ENCODE data around the gene MAPKAP1. TPM values are rescaled to one million over a fixed set of nuclear protein-coding genes. Genes with fewer than 3 reads are reported as not detected.
A peak's percentile ranks its signal among the peaks of the same experiment; 100 is the strongest.

The MAPKAP1 gene
- total and polyA plus RNA-seq, 9 of the 15 experiments (the other 6 are each of a cell fraction or from before 2014, with no cell fraction given): 2.6 to 82.1 (median 61.1) TPM

- no peak for TF ChIP-seq ZNF280A (IDR thresholded peaks at IDR 0.05; ENCODE audit: low read depth, partially characterized antibody)
- TF ChIP-seq ZNF707 (CRISPR knock-in tag; conservative IDR thresholded peaks at IDR 0.05): no peak
- TF ChIP-seq TRIM24 (IDR thresholded peaks at IDR 0.05): no peak
- TF ChIP-seq ZNF274 (IDR thresholded peaks at IDR 0.05; ENCODE audit: borderline replicate concordance, low read depth, low read length): no peak
- TF ChIP-seq ZEB2 (IDR thresholded peaks at IDR 0.05): no peak
Measured at GRCh38 chr9:125540497-125540896, 166.5 kb downstream of the MAPKAP1 start (continued).

GRCh38 chr9:125538092-125538473, 168.9 kb downstream of the MAPKAP1 start:
- no peak overlapping the region for H3K4me3 ChIP-seq
- peaks cover 0 to 17% of the 10 kb centered on the region in 2 experiments; a peak in 2 of 5 replicates for H3K4me1 ChIP-seq (replicated peaks in 1 of 2; ENCODE audit: control insufficient read depth in 2 of 2, insufficient read depth in 2 of 2, low read length in 2 of 2)
- H3K9ac ChIP-seq (ENCODE audit: insufficient read depth in 1 of 2, low read depth in 2 of 2, low read length in 2 of 2): no peak overlapping the region
- ChIA-PET CTCF (ENCODE audit: low intra/inter-chr PET ratio) (no interaction called here), POLR2A (interaction anchor here (0.7 kb wide), 1 partner anchor 10 kb away, joined by 3 read pairs; no protein-coding TSS in a partner anchor)
- H3K27ac ChIP-seq (ENCODE audit: extremely low read depth, low read depth, low read length): no peak overlapping the region
- in situ Hi-C loops (cut with MboI) (no loop called here), intact Hi-C loops (cut with micrococcal nuclease) (loop anchor here (5.0 kb wide), 1 partner anchor 111 kb away; no protein-coding TSS in a partner anchor)
- no peaks in the 10 kb centered on the region for H3K9me3 ChIP-seq (replicated peaks; ENCODE audit: control insufficient read depth, insufficient read depth, low read depth, low read length)
- DNase-seq (ENCODE audit: extremely low read depth in 1 of 4, low spot score in 3 of 4): peak in 2 of 4 experiments; percentile 39 to 45
- no peak overlapping the region for H3K4me2 ChIP-seq (ENCODE audit: insufficient read depth, low read length)
- no peaks in the 10 kb centered on the region for H3K9me1 ChIP-seq (ENCODE audit: control insufficient read depth, insufficient read depth, low read length)
- H3K79me2 ChIP-seq (ENCODE audit: control insufficient read depth, insufficient read depth, low read length): no peaks in the 10 kb centered on the region
- peak; percentile 63 for ATAC-seq
- 10% methylated on average over 2 of the region's 2 CpGs for WGBS (ENCODE audit: insufficient coverage, low coverage, missing lambda C conversion rate)
- H3K36me3 ChIP-seq (ENCODE audit: control insufficient read depth, insufficient read depth, low read length): peaks cover 6% of the 10 kb centered on the region; the same call in 2 of the 3 replicates
- BruUV-seq (replicated peaks): no TSS peak
- FAIRE-seq: peak; percentile 77
- H3K27me3 ChIP-seq (ENCODE audit: control insufficient read depth in 2 of 2, insufficient read depth in 2 of 2, low read length in 2 of 2): no peaks in the 10 kb centered on the region
- no peak overlapping the region for H2AFZ ChIP-seq (ENCODE audit: low read depth, low read length)
- H4K20me1 ChIP-seq (replicated peaks; ENCODE audit: control insufficient read depth, insufficient read depth, low read length): no peaks in the 10 kb centered on the region
- TF ChIP-seq PBX2 (CRISPR knock-in tag; IDR thresholded peaks at IDR 0.05; ENCODE audit: low read depth): no peak
- TF ChIP-seq PBX2 (tag; conservative IDR thresholded peaks at IDR 0.05; ENCODE audit: low read depth): 0 out of 2 replicates have a peak, but pooled peaks have one; percentile 6
- no peak for TF ChIP-seq ZSCAN29 (IDR thresholded peaks at IDR 0.05)
- TF ChIP-seq EP300 (IDR thresholded peaks at IDR 0.05; ENCODE audit: low read length): peak; percentile 54; the same call in 1 of the 2 replicates
- TF ChIP-seq ZFP91 (CRISPR knock-in tag; IDR thresholded peaks at IDR 0.05): no peak
- TF ChIP-seq BCOR (IDR thresholded peaks at IDR 0.05): no peak
- TF ChIP-seq MAFK (IDR thresholded peaks at IDR 0.05; ENCODE audit: low read length): peak; percentile 40; the same call in 1 of the 2 replicates
- TF ChIP-seq ARID1B (IDR thresholded peaks at IDR 0.05): peak; percentile 82
- no peak for TF ChIP-seq CBX8 (IDR thresholded peaks at IDR 0.05; ENCODE audit: borderline replicate concordance, extremely low read depth, low read depth, low read length, poor library complexity, severe bottlenecking)
- no peak for TF ChIP-seq ZNF764 (CRISPR knock-in tag; IDR thresholded peaks at IDR 0.05; ENCODE audit: low read depth)
- no peak for TF ChIP-seq ZBTB8A (IDR thresholded peaks at IDR 0.05; ENCODE audit: partially characterized antibody)
- no peak for TF ChIP-seq SRF (CRISPR knock-in tag; IDR thresholded peaks at IDR 0.05)

Measured in K562 (cell line).